PC-3 (cell line): Measurements from ENCODE around the gene PCNA.

Experiments used
- EZH2 ChIP-seq: fragments of 300-600 bp; sonication (generic); IDR thresholded peaks from one replicate; pipeline ENCODE4 v1.6.1; 2017; ENCODE audit warnings: antibody characterized with exemption, mild to moderate bottlenecking, low read length; ENCODE audit not compliant: unreplicated experiment
- TF ChIP-seq, protein P1 (sequence below): fragments of 300-600 bp; sonication (generic); conservative IDR thresholded peaks from 2 replicates; pipeline ENCODE4 v1.5.1; 2017; ENCODE audit warnings: antibody characterized with exemption, low read depth, mild to moderate bottlenecking, low read length

DNA sequence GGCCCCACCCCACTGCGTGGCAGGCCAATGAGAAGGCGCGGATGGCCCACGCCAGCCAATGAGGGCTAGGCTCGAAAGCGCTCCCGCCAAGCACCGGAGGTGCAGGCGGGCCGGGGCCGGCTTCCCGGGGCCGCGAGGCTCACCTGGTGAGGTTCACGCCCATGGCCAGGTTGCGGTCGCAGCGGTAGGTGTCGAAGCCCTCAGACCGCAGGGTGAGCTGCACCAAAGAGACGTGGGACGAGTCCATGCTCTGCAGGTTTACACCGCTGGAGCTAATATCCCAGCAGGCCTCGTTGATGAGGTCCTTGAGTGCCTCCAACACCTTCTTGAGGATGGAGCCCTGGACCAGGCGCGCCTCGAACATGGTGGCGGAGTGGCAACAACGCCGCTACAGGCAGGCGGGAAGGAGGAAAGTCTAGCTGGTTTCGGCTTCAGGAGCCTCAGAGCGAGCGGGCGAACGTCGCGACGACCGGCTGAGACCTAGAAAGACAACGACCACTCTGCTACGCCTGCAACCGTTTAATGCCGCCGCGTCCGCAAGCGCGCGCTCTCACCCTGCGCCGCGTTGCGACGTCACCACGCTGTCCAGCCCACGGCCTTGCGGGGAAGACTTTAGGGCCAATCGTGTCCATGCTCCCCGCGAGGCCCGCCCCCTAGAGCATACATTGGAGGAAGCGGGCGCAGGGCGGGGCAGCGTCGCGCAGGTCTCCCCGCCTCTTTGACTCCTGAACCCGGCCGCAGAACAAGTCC is at the start of gene PCNA:
- TF ChIP-seq, protein P1, sequence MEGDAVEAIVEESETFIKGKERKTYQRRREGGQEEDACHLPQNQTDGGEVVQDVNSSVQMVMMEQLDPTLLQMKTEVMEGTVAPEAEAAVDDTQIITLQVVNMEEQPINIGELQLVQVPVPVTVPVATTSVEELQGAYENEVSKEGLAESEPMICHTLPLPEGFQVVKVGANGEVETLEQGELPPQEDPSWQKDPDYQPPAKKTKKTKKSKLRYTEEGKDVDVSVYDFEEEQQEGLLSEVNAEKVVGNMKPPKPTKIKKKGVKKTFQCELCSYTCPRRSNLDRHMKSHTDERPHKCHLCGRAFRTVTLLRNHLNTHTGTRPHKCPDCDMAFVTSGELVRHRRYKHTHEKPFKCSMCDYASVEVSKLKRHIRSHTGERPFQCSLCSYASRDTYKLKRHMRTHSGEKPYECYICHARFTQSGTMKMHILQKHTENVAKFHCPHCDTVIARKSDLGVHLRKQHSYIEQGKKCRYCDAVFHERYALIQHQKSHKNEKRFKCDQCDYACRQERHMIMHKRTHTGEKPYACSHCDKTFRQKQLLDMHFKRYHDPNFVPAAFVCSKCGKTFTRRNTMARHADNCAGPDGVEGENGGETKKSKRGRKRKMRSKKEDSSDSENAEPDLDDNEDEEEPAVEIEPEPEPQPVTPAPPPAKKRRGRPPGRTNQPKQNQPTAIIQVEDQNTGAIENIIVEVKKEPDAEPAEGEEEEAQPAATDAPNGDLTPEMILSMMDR: no peak
- TF ChIP-seq EZH2: no peak
